Gastrocnemius medialis (tissue), 4 donors: Measurements from ENCODE around the gene CMTM4. TPM values are rescaled to one million over a fixed set of nuclear protein-coding genes. Genes with fewer than 3 reads are reported as not detected.

Experiments
- ATAC-seq, 2 donors: fragments of 150-250 bp; one replicate each; pipeline ENCODE4 v1.9.1; 2016
- DNase-seq, 2 donors: peaks; one replicate each; pipeline ENCODE4 v3.0.0-alpha.2; 2019
- H3K27ac ChIP-seq, 4 donors: fragments of 200-600 bp; sonication (generic); 1 replicate in 1 of 4; 2 replicates in 3 of 4; pipeline ENCODE4 v1.5.1; 2016 to 2018; ENCODE audit warnings: mild to moderate bottlenecking in 2 of 4, moderate library complexity in 1 of 4
- H3K27me3 ChIP-seq, 3 donors: fragments of 200-600 bp; sonication (generic) in 2 of 3; 1 replicate in 1 of 3; 2 replicates in 2 of 3; pipeline versions ENCODE4 v1.5.1 to v1.6.0; 2016 to 2019; ENCODE audit warnings: mild to moderate bottlenecking in 1 of 3, moderate library complexity in 1 of 3
- H3K36me3 ChIP-seq, 2 donors: fragments of 200-600 bp; sonication (generic) in 1 of 2; one replicate each; pipeline ENCODE4 v1.5.1; 2017 to 2018
- H3K4me1 ChIP-seq, 2 donors: fragments of 200-600 bp; sonication (generic) in 1 of 2; one replicate each; pipeline ENCODE4 v1.5.1; 2016 to 2017; ENCODE audit warnings: mild to moderate bottlenecking in 2 of 2
- H3K4me3 ChIP-seq, 4 donors: fragments of 200-600 bp; sonication (generic) in 3 of 4; 1 replicate in 1 of 4; 2 replicates in 3 of 4; pipeline ENCODE4 v1.5.1; 2016 to 2019; ENCODE audit warnings: mild to moderate bottlenecking in 2 of 4
- H3K9me3 ChIP-seq, 3 donors: fragments of 200-600 bp; sonication (generic) in 2 of 3; 1 replicate in 1 of 3; 2 replicates in 2 of 3; pipeline ENCODE4 v1.5.1; 2016 to 2019
- CTCF ChIP-seq, 5 experiments: fragments of 450-650 bp in 3 of 5; fragments of 200-600 bp in 2 of 5; sonication (generic) in 2 of 5; IDR thresholded peaks in 4 of 5; conservative IDR thresholded peaks in 1 of 5; 1 replicate in 4 of 5; 2 replicates in 1 of 5; pipeline ENCODE4 v1.5.1; 2016 to 2019; ENCODE audit warnings: antibody characterized with exemption in 5 of 5, mild to moderate bottlenecking in 3 of 5, moderate library complexity in 3 of 5
- POLR2A ChIP-seq, 2 donors: fragments of 450-650 bp; IDR thresholded peaks; one replicate each; pipeline ENCODE4 v1.6.1; 2017; ENCODE audit warnings: antibody characterized with exemption in 2 of 2, mild to moderate bottlenecking in 2 of 2, moderate library complexity in 2 of 2
- in situ Hi-C, 4 donors: fragments of 200-750 bp; cut with MboI; loops; one replicate each; pipeline versions ENCODE4 v1.15.0 to v1.8.0; 2017; ENCODE audit warnings: low sequenced_read_pairs in 4 of 4
- intact Hi-C: fragments of 100-400 bp; cut with DNase I; formaldehyde crosslinking; loops from one replicate; pipeline ENCODE4 v1.15.1; 2023; ENCODE audit warnings: low total_unique reads
- total RNA-seq, 4 donors: library from RNA; depleted of rRNA; stranded (reverse); fragments of >200 nt; gene quantifications; one replicate each; pipeline versions ENCODE4 v1.1.0 to v1.2.3, GENCODE V29; 2016

Gene CMTM4
- total RNA-seq, 4 donors from 2014 or later = 5.7 to 15.0 (median 7.2) TPM

GRCh38 chr16:66604376-66605176 lies 92.0 kb downstream of the CMTM4 start, which contains the start of gene CMTM3:
Gene CMTM3 (plus strand): TSS chr16:66604704. CDS start chr16:66604806, 102 bp downstream.
- no peak for TF ChIP-seq POLR2A (IDR thresholded peaks at IDR 0.05)
- peak; percentile 38 to 74 (median 64) for TF ChIP-seq CTCF (IDR thresholded peaks at IDR 0.05 in 4 of 5, conservative IDR thresholded peaks at IDR 0.05 in 1 of 5)
- peak; percentile 46 for ATAC-seq
- peaks cover 14% of the 10 kb centered on the region in 2 donors for H3K4me1 ChIP-seq
- H3K4me3 ChIP-seq = peak within 1 kb of the TSS; percentile 52 to 69 (median 62)
- in situ Hi-C loops = loop anchor here in 2 of 4 donors (10.0 to 25.0 kb wide), 2 partner anchors 200 to 258 kb away; no protein-coding TSS in a partner anchor
- no peaks in the 10 kb centered on the region for H3K9me3 ChIP-seq
- H3K27ac ChIP-seq = peak within 1 kb of the TSS; percentile 65 to 81 (median 80)
- DNase-seq = no peak
- H3K27me3 ChIP-seq = peaks cover 11 to 25% (median 18%) of the 10 kb centered on the region in 3 donors
- intact Hi-C loops = loop anchor here (2.0 to 5.0 kb wide), 4 partner anchors 48 to 198 kb away; partner anchors contain the start of gene CMTM4
- no peaks in the 10 kb centered on the region for H3K36me3 ChIP-seq

GRCh38 chr16:66603537-66604375 lies 92.8 kb downstream of the CMTM4 start:
- peaks cover 10% of the 10 kb centered on the region in 2 donors for H3K4me1 ChIP-seq
- peak overlapping the region; percentile 65 to 81 (median 80) for H3K27ac ChIP-seq
- no peak for TF ChIP-seq CTCF (IDR thresholded peaks at IDR 0.05 in 4 of 5, conservative IDR thresholded peaks at IDR 0.05 in 1 of 5)
- TF ChIP-seq POLR2A (IDR thresholded peaks at IDR 0.05) = no peak
- in situ Hi-C loops (loop anchor here in 2 of 4 donors (10.0 to 25.0 kb wide), 2 partner anchors 199 to 259 kb away; no protein-coding TSS in a partner anchor), intact Hi-C loops (loop anchor here (2.0 to 5.0 kb wide), 2 partner anchors 126 to 197 kb away; no protein-coding TSS in a partner anchor)
- H3K27me3 ChIP-seq = peaks cover 11 to 25% (median 18%) of the 10 kb centered on the region in 3 donors
- no peak for ATAC-seq
- no peak for DNase-seq
- H3K36me3 ChIP-seq = no peaks in the 10 kb centered on the region
- no peaks in the 10 kb centered on the region for H3K9me3 ChIP-seq
- H3K4me3 ChIP-seq = peak overlapping the region; percentile 52 to 69 (median 62)

- intact Hi-C loops (loop anchor here (5.0 kb wide), 1 partner anchor 124 kb away; no protein-coding TSS in a partner anchor), in situ Hi-C loops (loop anchor here in 2 of 4 donors (10.0 to 25.0 kb wide), 2 partner anchors 197 to 261 kb away; no protein-coding TSS in a partner anchor)
- H3K9me3 ChIP-seq = no peaks in the 10 kb centered on the region
- no peaks in the 10 kb centered on the region for H3K36me3 ChIP-seq
- H3K27ac ChIP-seq = no peak overlapping the region
- H3K27me3 ChIP-seq = peaks cover 11 to 25% (median 18%) of the 10 kb centered on the region in 3 donors
- ATAC-seq (no peak), DNase-seq (no peak)
- peaks cover 6 to 8% of the 10 kb centered on the region in 2 donors for H3K4me1 ChIP-seq
- H3K4me3 ChIP-seq = no peak overlapping the region
- no peak for TF ChIP-seq CTCF (IDR thresholded peaks at IDR 0.05 in 4 of 5, conservative IDR thresholded peaks at IDR 0.05 in 1 of 5)
- no peak for TF ChIP-seq POLR2A (IDR thresholded peaks at IDR 0.05)
These were observed 95.1 kb downstream of the CMTM4 start for GRCh38 chr16:66601471-66601870.

- no peaks in the 10 kb centered on the region for H3K9me3 ChIP-seq
- no peak overlapping the region for H3K4me3 ChIP-seq
- H3K27ac ChIP-seq = no peak overlapping the region
- TF ChIP-seq CTCF (IDR thresholded peaks at IDR 0.05 in 4 of 5, conservative IDR thresholded peaks at IDR 0.05 in 1 of 5) = no peak
- no peak for TF ChIP-seq POLR2A (IDR thresholded peaks at IDR 0.05)
- intact Hi-C loops (loop anchor here (5.0 kb wide), 1 partner anchor 123 kb away; no protein-coding TSS in a partner anchor), in situ Hi-C loops (loop anchor here in 2 of 4 donors (10.0 to 25.0 kb wide), 2 partner anchors 196 to 262 kb away; no protein-coding TSS in a partner anchor)
- peaks cover 11 to 23% (median 18%) of the 10 kb centered on the region in 3 donors for H3K27me3 ChIP-seq
- DNase-seq (no peak), ATAC-seq (no peak)
- H3K4me1 ChIP-seq = peaks cover 6 to 8% of the 10 kb centered on the region in 2 donors
- no peaks in the 10 kb centered on the region for H3K36me3 ChIP-seq
These were observed 96.1 kb downstream of the CMTM4 start for GRCh38 chr16:66600477-66600876.
